GM23338 (cell line): ENCODE results near the gene GUCY1A1. TPM values are rescaled to one million over a fixed set of nuclear protein-coding genes. Genes with fewer than 3 reads are reported as not detected.

Experiments used
- ATAC-seq: fragments of 200-7000 bp; cut with Tn5 transposase; 3 replicates; pipeline ENCODE4 v1.9.1; 2020
- DNase-seq: peaks from one replicate; pipeline ENCODE4 v3.0.0-alpha.2; 2015; ENCODE audit warnings: low spot score
- H2AFZ ChIP-seq: fragments of 200-600 bp; sonication (generic); 2 replicates; pipeline ENCODE4 v1.8.0; 2016; ENCODE audit warnings: antibody characterized with exemption, mild to moderate bottlenecking, moderate library complexity
- H3F3A ChIP-seq: fragments of 200-600 bp; sonication (generic); replicated peaks from 2 replicates; pipeline ENCODE4 v1.8.0; 2017; ENCODE audit warnings: antibody characterized with exemption, mixed run types, low read depth
- H3K27ac ChIP-seq: fragments of 200-600 bp; sonication (generic); 2 replicates; pipeline ENCODE4 v1.6.1; 2016; ENCODE audit warnings: low read depth
- H3K27me3 ChIP-seq: fragments of 200-600 bp; sonication (generic); 2 replicates; pipeline ENCODE4 v1.8.0; 2016; ENCODE audit warnings: mild to moderate bottlenecking, mixed run types, moderate library complexity; ENCODE audit not compliant: insufficient read depth
- H3K36me3 ChIP-seq: fragments of 200-600 bp; sonication (generic); 2 replicates; pipeline ENCODE4 v1.8.0; 2016; ENCODE audit warnings: mild to moderate bottlenecking; ENCODE audit not compliant: insufficient read depth
- H3K4me1 ChIP-seq: fragments of 200-600 bp; sonication (generic); 2 replicates; pipeline ENCODE4 v1.8.0; 2016; ENCODE audit warnings: mild to moderate bottlenecking, moderate library complexity; ENCODE audit not compliant: insufficient read depth
- H3K4me2 ChIP-seq: fragments of 200-600 bp; sonication (generic); 2 replicates; pipeline ENCODE4 v1.7.1; 2017; ENCODE audit warnings: mixed run types
- H3K4me3 ChIP-seq: fragments of 200-600 bp; sonication (generic); 2 replicates; pipeline ENCODE4 v1.6.1; 2016; ENCODE audit warnings: mixed run types
- H3K79me2 ChIP-seq: fragments of 200-600 bp; sonication (generic); replicated peaks from 2 replicates; pipeline ENCODE4 v1.8.0; 2017; ENCODE audit warnings: mild to moderate bottlenecking; ENCODE audit not compliant: insufficient read depth
- H3K9me2 ChIP-seq: fragments of 200-600 bp; sonication (generic); 2 replicates; pipeline ENCODE4 v1.8.0; 2017; ENCODE audit not compliant: insufficient read depth
- H4K20me1 ChIP-seq: fragments of 200-600 bp; sonication (generic); replicated peaks from 2 replicates; pipeline ENCODE4 v1.8.0; 2017; ENCODE audit warnings: mild to moderate bottlenecking; ENCODE audit not compliant: insufficient read depth
- H3K27ac Mint-ChIP-seq: 2 replicates; pipeline ENCODE4 v1.8.0; 2020; ENCODE audit warnings: inconsistent platforms, mild to moderate bottlenecking, moderate library complexity, mixed read lengths
- H3K27me3 Mint-ChIP-seq: 3 replicates; pipeline ENCODE4 v1.8.0; 2022; ENCODE audit warnings: low read depth, mild to moderate bottlenecking, moderate library complexity, mixed read lengths, inconsistent platforms; ENCODE audit not compliant: insufficient read depth, poor library complexity
- H3K36me3 Mint-ChIP-seq: 3 replicates; pipeline ENCODE4 v1.8.0; 2021; ENCODE audit warnings: low read depth, mild to moderate bottlenecking, inconsistent platforms, moderate library complexity, mixed read lengths
- H3K4me1 Mint-ChIP-seq: 3 replicates; pipeline ENCODE4 v1.8.0; 2020; ENCODE audit warnings: mild to moderate bottlenecking, inconsistent platforms, mixed read lengths
- H3K4me3 Mint-ChIP-seq: 3 replicates; pipeline ENCODE4 v1.8.0; 2021; ENCODE audit warnings: moderate library complexity, mild to moderate bottlenecking, inconsistent platforms, mixed read lengths
- H3K9me3 Mint-ChIP-seq: 3 replicates; pipeline ENCODE4 v1.8.0; 2020; ENCODE audit warnings: moderate library complexity, mild to moderate bottlenecking, inconsistent platforms, mixed read lengths
- CREB1 ChIP-seq: fragments of 250-450 bp; sonication (Bioruptor Pico); IDR thresholded peaks from 2 replicates; pipeline ENCODE4 v1.5.0; 2020; ENCODE audit warnings: low read depth, mild to moderate bottlenecking, moderate library complexity
- EZH2 ChIP-seq: fragments of 200-600 bp; sonication (generic); IDR thresholded peaks from one replicate; pipeline ENCODE4 v1.8.0; 2017; ENCODE audit warnings: antibody characterized with exemption, mild to moderate bottlenecking, low read depth; ENCODE audit not compliant: unreplicated experiment
- EZH2phosphoT487 ChIP-seq: fragments of 200-600 bp; sonication (generic); IDR thresholded peaks from one replicate; pipeline ENCODE4 v1.8.1; 2018; ENCODE audit warnings: antibody characterized with exemption; ENCODE audit not compliant: unreplicated experiment
- JUNB ChIP-seq: IDR thresholded peaks from one replicate; pipeline ENCODE4 v1.6.1; 2016; ENCODE audit warnings: antibody characterized with exemption; ENCODE audit not compliant: unreplicated experiment
- NANOG ChIP-seq: IDR thresholded peaks from 2 replicates; pipeline ENCODE4 v1.6.1; 2016; ENCODE audit warnings: antibody characterized with exemption, borderline replicate concordance
- POLR2AphosphoS5 ChIP-seq: IDR thresholded peaks from 2 replicates; pipeline ENCODE4 v1.6.1; 2016; ENCODE audit warnings: antibody characterized with exemption, low read depth
- STAT1 ChIP-seq: IDR thresholded peaks from one replicate; pipeline ENCODE4 v1.6.1; 2016; ENCODE audit warnings: antibody characterized with exemption; ENCODE audit not compliant: unreplicated experiment
- ZNF114 ChIP-seq: fragments of 250-450 bp; sonication (Bioruptor Pico); IDR thresholded peaks from 2 replicates; pipeline ENCODE4 v1.5.0; 2020; ENCODE audit warnings: mild to moderate bottlenecking, moderate library complexity
- ZNF331 ChIP-seq: fragments of 250-450 bp; sonication (Bioruptor Pico); IDR thresholded peaks from 2 replicates; pipeline ENCODE4 v1.5.0; 2020; ENCODE audit warnings: low read depth, mild to moderate bottlenecking, moderate library complexity
- polyA plus RNA-seq: library from polyadenylated mRNA; unstranded; fragments of >200 nt; fragmentation: Nextera tagmentation; extraction: Ambion mirVana; gene quantifications from 2 replicates; pipeline ENCODE4 v1.2.1, GENCODE V29; 2016
- total RNA-seq: library from RNA; depleted of rRNA; stranded (reverse); fragments of >200 nt; shearing (Covaris generic); gene quantifications from 2 replicates; pipeline ENCODE4 v1.2.3, GENCODE V29; 2014
- TF ChIP-seq, protein P1 (sequence below): IDR thresholded peaks from 2 replicates; pipeline ENCODE4 v1.6.1; 2016; ENCODE audit warnings: antibody characterized with exemption
- TF ChIP-seq, protein P2 (sequence below), 2 experiments: fragments of 200-600 bp in 1 of 2; sonication (generic) in 1 of 2; conservative IDR thresholded peaks; 2 replicates each; pipeline versions ENCODE4 v1.5.1 to v1.6.1; 2016 to 2017; ENCODE audit warnings: antibody characterized with exemption in 2 of 2, low read depth in 2 of 2, mild to moderate bottlenecking in 2 of 2, moderate library complexity in 1 of 2
- TF ChIP-seq, protein P3 (sequence below): IDR thresholded peaks from one replicate; pipeline ENCODE4 v1.6.1; 2018; ENCODE audit warnings: antibody characterized with exemption; ENCODE audit not compliant: unreplicated experiment

Gene GUCY1A1
- total and polyA plus RNA-seq, 2 experiments from 2014 or later: not detected

DNA sequence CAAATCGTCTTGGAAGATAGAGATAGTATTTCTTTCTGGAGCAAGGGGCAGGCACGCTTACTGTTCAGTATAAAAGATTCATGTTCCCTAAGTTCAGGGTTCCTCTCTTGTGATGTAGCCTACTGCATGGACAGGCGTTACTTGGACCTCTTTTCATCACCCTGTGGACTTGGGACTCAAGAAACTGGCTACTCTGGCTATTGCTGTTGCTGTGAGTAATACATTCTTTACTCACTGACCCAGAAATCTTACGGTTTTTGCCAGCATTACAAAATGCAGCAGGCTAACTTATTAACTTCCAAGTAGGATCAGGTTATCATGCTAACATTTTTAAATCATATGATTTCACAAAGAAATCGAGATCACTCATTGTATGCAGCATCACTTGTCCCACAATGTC is 79.3 kb downstream of the GUCY1A1 start:
- no peak overlapping the region for H2AFZ ChIP-seq
- H3K4me2 ChIP-seq: no peak overlapping the region
- no peaks in the 10 kb centered on the region for H3K36me3 ChIP-seq
- H3K4me1 Mint-ChIP-seq: peaks cover 19% of the 10 kb centered on the region
- no peak overlapping the region for H3K4me3 ChIP-seq
- no peak for ATAC-seq
- no peaks in the 10 kb centered on the region for H3K36me3 Mint-ChIP-seq
- H3K27me3 ChIP-seq: no peaks in the 10 kb centered on the region
- H3K27ac Mint-ChIP-seq: no peak overlapping the region
- no peak overlapping the region for H3K4me3 Mint-ChIP-seq
- H3K9me2 ChIP-seq: peaks cover 7% of the 10 kb centered on the region; the same call in 1 of the 2 replicates
- DNase-seq: no peak
- no peak for TF ChIP-seq EZH2phosphoT487
- TF ChIP-seq, protein P1, sequence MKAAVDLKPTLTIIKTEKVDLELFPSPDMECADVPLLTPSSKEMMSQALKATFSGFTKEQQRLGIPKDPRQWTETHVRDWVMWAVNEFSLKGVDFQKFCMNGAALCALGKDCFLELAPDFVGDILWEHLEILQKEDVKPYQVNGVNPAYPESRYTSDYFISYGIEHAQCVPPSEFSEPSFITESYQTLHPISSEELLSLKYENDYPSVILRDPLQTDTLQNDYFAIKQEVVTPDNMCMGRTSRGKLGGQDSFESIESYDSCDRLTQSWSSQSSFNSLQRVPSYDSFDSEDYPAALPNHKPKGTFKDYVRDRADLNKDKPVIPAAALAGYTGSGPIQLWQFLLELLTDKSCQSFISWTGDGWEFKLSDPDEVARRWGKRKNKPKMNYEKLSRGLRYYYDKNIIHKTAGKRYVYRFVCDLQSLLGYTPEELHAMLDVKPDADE: no peak
- no peak for TF ChIP-seq JUNB
- TF ChIP-seq POLR2AphosphoS5: no peak
- TF ChIP-seq ZNF114 (CRISPR knock-in tag): no peak
- no peak for TF ChIP-seq CREB1 (CRISPR knock-in tag)
- TF ChIP-seq, protein P2, sequence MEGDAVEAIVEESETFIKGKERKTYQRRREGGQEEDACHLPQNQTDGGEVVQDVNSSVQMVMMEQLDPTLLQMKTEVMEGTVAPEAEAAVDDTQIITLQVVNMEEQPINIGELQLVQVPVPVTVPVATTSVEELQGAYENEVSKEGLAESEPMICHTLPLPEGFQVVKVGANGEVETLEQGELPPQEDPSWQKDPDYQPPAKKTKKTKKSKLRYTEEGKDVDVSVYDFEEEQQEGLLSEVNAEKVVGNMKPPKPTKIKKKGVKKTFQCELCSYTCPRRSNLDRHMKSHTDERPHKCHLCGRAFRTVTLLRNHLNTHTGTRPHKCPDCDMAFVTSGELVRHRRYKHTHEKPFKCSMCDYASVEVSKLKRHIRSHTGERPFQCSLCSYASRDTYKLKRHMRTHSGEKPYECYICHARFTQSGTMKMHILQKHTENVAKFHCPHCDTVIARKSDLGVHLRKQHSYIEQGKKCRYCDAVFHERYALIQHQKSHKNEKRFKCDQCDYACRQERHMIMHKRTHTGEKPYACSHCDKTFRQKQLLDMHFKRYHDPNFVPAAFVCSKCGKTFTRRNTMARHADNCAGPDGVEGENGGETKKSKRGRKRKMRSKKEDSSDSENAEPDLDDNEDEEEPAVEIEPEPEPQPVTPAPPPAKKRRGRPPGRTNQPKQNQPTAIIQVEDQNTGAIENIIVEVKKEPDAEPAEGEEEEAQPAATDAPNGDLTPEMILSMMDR (conservative IDR thresholded peaks at IDR 0.05; ENCODE audit: low read depth in 2 of 2): no peak
- no peak for TF ChIP-seq EZH2
- TF ChIP-seq NANOG: no peak
- TF ChIP-seq ZNF331 (CRISPR knock-in tag): no peak
- no peak for TF ChIP-seq STAT1
- H3K9me3 Mint-ChIP-seq: peaks cover 2% of the 10 kb centered on the region; the same call in 1 of the 3 replicates
- H3K4me1 ChIP-seq: peaks cover 19% of the 10 kb centered on the region
- H3F3A ChIP-seq: no peaks in the 10 kb centered on the region
- H4K20me1 ChIP-seq: no peaks in the 10 kb centered on the region
- H3K27me3 Mint-ChIP-seq: peaks cover 2% of the 10 kb centered on the region
- no peak overlapping the region for H3K27ac ChIP-seq
- no peaks in the 10 kb centered on the region for H3K79me2 ChIP-seq

DNA sequence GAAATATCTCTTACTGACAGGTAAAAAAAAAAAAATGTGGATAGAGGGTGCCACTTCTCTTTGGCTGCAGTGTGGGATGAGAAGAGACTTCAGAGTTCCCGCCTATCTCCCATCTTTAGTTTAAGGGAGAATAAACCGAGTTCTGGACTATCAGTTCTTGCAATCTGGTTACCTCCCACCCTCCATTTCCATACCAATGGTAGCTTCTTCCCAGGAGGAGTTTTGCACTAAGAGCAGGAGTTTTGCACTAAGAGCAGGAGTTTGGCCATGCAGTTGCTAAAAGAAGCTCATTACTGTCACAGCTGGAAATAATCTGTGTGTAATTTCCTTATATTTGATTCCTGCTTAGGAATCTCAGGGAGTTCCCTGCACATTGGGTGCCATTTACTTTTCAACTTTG is 81.4 kb downstream of the GUCY1A1 start:
- TF ChIP-seq, protein P1: no peak
- no peak for TF ChIP-seq NANOG
- TF ChIP-seq, protein P2 (conservative IDR thresholded peaks at IDR 0.05; ENCODE audit: low read depth in 2 of 2): no peak
- TF ChIP-seq, protein P3, sequence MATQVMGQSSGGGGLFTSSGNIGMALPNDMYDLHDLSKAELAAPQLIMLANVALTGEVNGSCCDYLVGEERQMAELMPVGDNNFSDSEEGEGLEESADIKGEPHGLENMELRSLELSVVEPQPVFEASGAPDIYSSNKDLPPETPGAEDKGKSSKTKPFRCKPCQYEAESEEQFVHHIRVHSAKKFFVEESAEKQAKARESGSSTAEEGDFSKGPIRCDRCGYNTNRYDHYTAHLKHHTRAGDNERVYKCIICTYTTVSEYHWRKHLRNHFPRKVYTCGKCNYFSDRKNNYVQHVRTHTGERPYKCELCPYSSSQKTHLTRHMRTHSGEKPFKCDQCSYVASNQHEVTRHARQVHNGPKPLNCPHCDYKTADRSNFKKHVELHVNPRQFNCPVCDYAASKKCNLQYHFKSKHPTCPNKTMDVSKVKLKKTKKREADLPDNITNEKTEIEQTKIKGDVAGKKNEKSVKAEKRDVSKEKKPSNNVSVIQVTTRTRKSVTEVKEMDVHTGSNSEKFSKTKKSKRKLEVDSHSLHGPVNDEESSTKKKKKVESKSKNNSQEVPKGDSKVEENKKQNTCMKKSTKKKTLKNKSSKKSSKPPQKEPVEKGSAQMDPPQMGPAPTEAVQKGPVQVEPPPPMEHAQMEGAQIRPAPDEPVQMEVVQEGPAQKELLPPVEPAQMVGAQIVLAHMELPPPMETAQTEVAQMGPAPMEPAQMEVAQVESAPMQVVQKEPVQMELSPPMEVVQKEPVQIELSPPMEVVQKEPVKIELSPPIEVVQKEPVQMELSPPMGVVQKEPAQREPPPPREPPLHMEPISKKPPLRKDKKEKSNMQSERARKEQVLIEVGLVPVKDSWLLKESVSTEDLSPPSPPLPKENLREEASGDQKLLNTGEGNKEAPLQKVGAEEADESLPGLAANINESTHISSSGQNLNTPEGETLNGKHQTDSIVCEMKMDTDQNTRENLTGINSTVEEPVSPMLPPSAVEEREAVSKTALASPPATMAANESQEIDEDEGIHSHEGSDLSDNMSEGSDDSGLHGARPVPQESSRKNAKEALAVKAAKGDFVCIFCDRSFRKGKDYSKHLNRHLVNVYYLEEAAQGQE: no peak
- no peak for TF ChIP-seq JUNB
- no peak for TF ChIP-seq POLR2AphosphoS5
- no peak for TF ChIP-seq EZH2

More for the DNA sequence above, 81.4 kb downstream of the GUCY1A1 start:
- ATAC-seq (no peak), DNase-seq (peak; percentile 10)
- Histone ChIP-seq H3K9me2 (peaks cover 7% of the 10 kb centered on the region; the same call in 1 of the 2 replicates), H3K27ac (no peak overlapping the region), H3K36me3 (no peaks in the 10 kb centered on the region), H3F3A (no peaks in the 10 kb centered on the region), H3K4me3 (no peak overlapping the region), H4K20me1 (no peaks in the 10 kb centered on the region), H2AFZ (no peak overlapping the region), H3K4me1 (peaks cover 19% of the 10 kb centered on the region), H3K79me2 (no peaks in the 10 kb centered on the region), H3K27me3 (no peaks in the 10 kb centered on the region), H3K4me2 (peak overlapping the region; percentile 39)
- H3K27ac Mint-ChIP-seq: no peak overlapping the region
- no peaks in the 10 kb centered on the region for H3K36me3 Mint-ChIP-seq
- peaks cover 2% of the 10 kb centered on the region; the same call in 1 of the 3 replicates for H3K9me3 Mint-ChIP-seq
- peaks cover 2% of the 10 kb centered on the region for H3K27me3 Mint-ChIP-seq
- H3K4me3 Mint-ChIP-seq: no peak overlapping the region
- peaks cover 19% of the 10 kb centered on the region for H3K4me1 Mint-ChIP-seq
